SK-N-SH (cell line): ENCODE results near the gene MST1. TPM values are rescaled to one million over a fixed set of nuclear protein-coding genes. Genes with fewer than 3 reads are reported as not detected.
A peak's percentile ranks its signal among the peaks of the same experiment; 100 is the strongest.

Experiments
- CTCF ChIA-PET: fragments of 300-600, 350-600 bp; formaldehyde crosslinking; extraction: SDS; loops from one replicate; lab custom pipeline; 2021; lab: Yijun Ruan, JAX
- POLR2A ChIA-PET: fragments of 350-600 bp; sonication (Branson Sonifier 250); formaldehyde crosslinking; extraction: SDS; loops from one replicate; lab custom pipeline; 2020; ENCODE audit warnings: antibody characterized with exemption, inconsistent platforms; lab: Yijun Ruan, JAX
- DNase-seq: peaks from one replicate; pipeline ENCODE4 v3.0.0; 2012
- H2AFZ ChIP-seq: fragments of 200-600 bp; sonication (generic); 2 replicates; pipeline ENCODE4 v1.8.1; 2016; ENCODE audit warnings: antibody characterized with exemption, mild to moderate bottlenecking, low read depth
- H3F3A ChIP-seq: fragments of 200-600 bp; sonication (generic); replicated peaks from 2 replicates; pipeline ENCODE3; 2016; ENCODE audit warnings: antibody characterized with exemption, mild to moderate bottlenecking; ENCODE audit not compliant: insufficient read depth
- H3K27ac ChIP-seq, 2 experiments: fragments of 200-500 bp in 1 of 2; fragments of 200-600 bp in 1 of 2; sonication (Bioruptor generic) in 1 of 2; sonication (generic), shearing (Covaris generic) in 1 of 2; 2 replicates each; pipeline versions ENCODE4 v1.5.1 to v1.6.1; 2014 to 2016; ENCODE audit warnings: low read depth in 2 of 2, inconsistent platforms in 1 of 2, low read length in 1 of 2, mild to moderate bottlenecking in 1 of 2, mixed read lengths in 1 of 2
- H3K27me3 ChIP-seq: fragments of 200-600 bp; sonication (generic), shearing (Covaris generic); 2 replicates; pipeline ENCODE4 v1.6.1; 2016; ENCODE audit warnings: mixed run types; ENCODE audit not compliant: insufficient read depth
- H3K36me3 ChIP-seq, 2 experiments: fragments of 200-500 bp in 1 of 2; fragments of 200-600 bp in 1 of 2; sonication (Bioruptor generic) in 1 of 2; sonication (generic) in 1 of 2; replicated peaks in 1 of 2; 2 replicates each; pipeline versions ENCODE3 to v1.5.1; 2014 to 2016; ENCODE audit warnings: low read length in 1 of 2, mild to moderate bottlenecking in 1 of 2; ENCODE audit not compliant: insufficient read depth in 2 of 2, control insufficient read depth in 1 of 2
- H3K4me1 ChIP-seq, 2 experiments: fragments of 200-500 bp in 1 of 2; fragments of 200-600 bp in 1 of 2; sonication (Bioruptor generic) in 1 of 2; sonication (generic), shearing (Covaris generic) in 1 of 2; 2 replicates each; pipeline versions ENCODE4 v1.5.1 to v1.6.1; 2014 to 2016; ENCODE audit warnings: low read depth in 1 of 2, low read length in 1 of 2, mixed run types in 1 of 2; ENCODE audit not compliant: insufficient read depth in 2 of 2, control insufficient read depth in 1 of 2
- H3K4me2 ChIP-seq: fragments of 200-600 bp; sonication (generic), shearing (Covaris generic); 2 replicates; pipeline ENCODE4 v1.6.1; 2017; ENCODE audit warnings: mixed run types
- H3K4me3 ChIP-seq, 2 experiments: fragments of 200-500 bp in 1 of 2; fragments of 200-600 bp in 1 of 2; sonication (Bioruptor generic) in 1 of 2; sonication (generic), shearing (Covaris generic) in 1 of 2; 2 replicates each; pipeline versions ENCODE4 v1.5.1 to v1.8.1; 2014 to 2016; ENCODE audit warnings: low read depth in 2 of 2, inconsistent platforms in 1 of 2, low read length in 1 of 2, mild to moderate bottlenecking in 1 of 2, mixed read lengths in 1 of 2, moderate library complexity in 1 of 2
- H3K79me2 ChIP-seq: fragments of 200-600 bp; sonication (generic); 2 replicates; pipeline ENCODE4 v1.8.1; 2017; ENCODE audit warnings: mild to moderate bottlenecking; ENCODE audit not compliant: insufficient read depth
- H3K9ac ChIP-seq: fragments of 200-600 bp; sonication (generic); 2 replicates; pipeline ENCODE4 v1.6.1; 2017; ENCODE audit warnings: mixed run types
- H3K9me2 ChIP-seq: fragments of 200-600 bp; sonication (generic); 2 replicates; pipeline ENCODE4 v1.6.1; 2017; ENCODE audit warnings: mixed run types
- H3K9me3 ChIP-seq: fragments of 200-600 bp; sonication (generic); 2 replicates; pipeline ENCODE4 v1.6.1; 2017; ENCODE audit warnings: mixed run types, mild to moderate bottlenecking, moderate library complexity
- H4K20me1 ChIP-seq: fragments of 200-600 bp; sonication (generic); 2 replicates; pipeline ENCODE4 v1.6.1; 2017; ENCODE audit warnings: mild to moderate bottlenecking, mixed run types; ENCODE audit not compliant: insufficient read depth
- EP300 ChIP-seq, 2 experiments: IDR thresholded peaks; 2 replicates each; pipeline versions ENCODE4 v1.4.0 to v1.6.1; 2012; ENCODE audit warnings: borderline replicate concordance in 1 of 2, low read depth in 1 of 2, low read length in 1 of 2
- FOSL2 ChIP-seq: IDR thresholded peaks from 2 replicates; pipeline ENCODE4 v1.4.0; 2012; ENCODE audit warnings: low read depth, mild to moderate bottlenecking, moderate library complexity, borderline replicate concordance
- GATA2 ChIP-seq: sonication (generic); formaldehyde crosslinking; IDR thresholded peaks from 2 replicates; pipeline ENCODE4 v1.5.0; 2020; ENCODE audit warnings: mild to moderate bottlenecking, missing genetic modification reagents
- IRF3 ChIP-seq: fragments of 150-350 bp; IDR thresholded peaks from 2 replicates; pipeline ENCODE4 v1.6.1; 2016; ENCODE audit warnings: mild to moderate bottlenecking, low read depth, low read length
- MXI1 ChIP-seq: IDR thresholded peaks from 2 replicates; pipeline ENCODE4 v1.6.1; 2012; ENCODE audit warnings: mild to moderate bottlenecking, low read depth, low read length, improper control_type of control experiment
- NRF1 ChIP-seq: IDR thresholded peaks from 2 replicates; pipeline ENCODE4 v1.6.1; 2012; ENCODE audit warnings: low read depth, mild to moderate bottlenecking, low read length
- RCOR1 ChIP-seq: fragments of 150-350 bp; IDR thresholded peaks from 2 replicates; pipeline ENCODE4 v1.6.1; 2017; ENCODE audit warnings: antibody characterized with exemption, low read length
- SMC3 ChIP-seq: IDR thresholded peaks from 2 replicates; pipeline ENCODE4 v1.6.1; 2012; ENCODE audit warnings: low read depth, low read length, improper control_type of control experiment
- TAF1 ChIP-seq: IDR thresholded peaks from 2 replicates; pipeline ENCODE4 v1.6.1; 2012; ENCODE audit warnings: low read depth, mild to moderate bottlenecking, low read length, moderate library complexity, borderline replicate concordance
- USF2 ChIP-seq: fragments of 150-350 bp; IDR thresholded peaks from 2 replicates; pipeline ENCODE4 v1.6.1; 2017; ENCODE audit warnings: antibody characterized with exemption, low read length, low read depth, borderline replicate concordance
- ZBTB33 ChIP-seq: IDR thresholded peaks from 2 replicates; pipeline ENCODE4 v1.4.0; 2012; ENCODE audit warnings: low read depth, borderline replicate concordance
- WGBS: methylation state at CpG from one replicate; pipeline ENCODE4 v1.1.6; 2017; ENCODE audit warnings: low lambda C conversion rate; 5-methylcytosine and 5-hydroxymethylcytosine counted together
- polyA plus RNA-seq, 3 experiments: library from polyadenylated mRNA; depleted of rRNA; stranded (reverse); fragments of >200 nt; gene quantifications; 2 replicates each; pipeline ENCODE4 v1.2.3, GENCODE V29; 2012

MST1 gene
- polyA plus RNA-seq, 1 of the 3 experiments (the other 2 are of a cell fraction) = 35.1 TPM

GRCh38 chr3:49639551-49639950, 49.7 kb downstream of the MST1 start (continued):
- TF ChIP-seq TAF1 (no peak), SMC3 (no peak), RCOR1 (no peak), IRF3 (no peak), USF2 (no peak), NRF1 (no peak), ZBTB33 (no peak), MXI1 (no peak), FOSL2 (no peak)

GRCh38 chr3:49638445-49638844, 50.8 kb downstream of the MST1 start:
- no peaks in the 10 kb centered on the region for H3K36me3 ChIP-seq
- H4K20me1 ChIP-seq = no peaks in the 10 kb centered on the region
- H3K9me3 ChIP-seq = no peaks in the 10 kb centered on the region
- no peaks in the 10 kb centered on the region for H3F3A ChIP-seq
- TF ChIP-seq GATA2 = no peak
- peak; percentile 27; the same call in 1 of the 2 replicates for TF ChIP-seq FOSL2
- TF ChIP-seq EP300 (IDR thresholded peaks at IDR 0.05; ENCODE audit: borderline replicate concordance in 1 of 2, low read depth in 1 of 2, low read length in 1 of 2) = no peak
- CTCF ChIA-PET = interaction anchor here (1.8 to 2.6 kb wide), 2 partner anchors 33 to 99 kb away, joined by 4 to 11 read pairs; no protein-coding TSS in a partner anchor
- no peaks in the 10 kb centered on the region for H3K27me3 ChIP-seq
- no peaks in the 10 kb centered on the region for H3K4me1 ChIP-seq
- no peak overlapping the region for H3K4me2 ChIP-seq
- H3K79me2 ChIP-seq = no peaks in the 10 kb centered on the region
- H3K9ac ChIP-seq = no peak overlapping the region
- no peak overlapping the region for H3K4me3 ChIP-seq
- POLR2A ChIA-PET = no interaction called here
- WGBS = 50% methylated on average over 8 of the region's 8 CpGs
- H3K9me2 ChIP-seq = no peaks in the 10 kb centered on the region
- H3K27ac ChIP-seq = no peak overlapping the region
- DNase-seq = no peak
- no peak overlapping the region for H2AFZ ChIP-seq
